ENCODE results near the gene TACSTD2. TPM values are rescaled to one million over a fixed set of nuclear protein-coding genes. Genes with fewer than 3 reads are reported as not detected.
"Not testable (repeated sequence)": the region's sequence is repeated elsewhere in the genome, so short reads cannot be mapped to it uniquely, and the experiment has no call there.

The TACSTD2 gene
- total and polyA plus RNA-seq, 3 experiments from 2014 or later, result not detected

DNA sequence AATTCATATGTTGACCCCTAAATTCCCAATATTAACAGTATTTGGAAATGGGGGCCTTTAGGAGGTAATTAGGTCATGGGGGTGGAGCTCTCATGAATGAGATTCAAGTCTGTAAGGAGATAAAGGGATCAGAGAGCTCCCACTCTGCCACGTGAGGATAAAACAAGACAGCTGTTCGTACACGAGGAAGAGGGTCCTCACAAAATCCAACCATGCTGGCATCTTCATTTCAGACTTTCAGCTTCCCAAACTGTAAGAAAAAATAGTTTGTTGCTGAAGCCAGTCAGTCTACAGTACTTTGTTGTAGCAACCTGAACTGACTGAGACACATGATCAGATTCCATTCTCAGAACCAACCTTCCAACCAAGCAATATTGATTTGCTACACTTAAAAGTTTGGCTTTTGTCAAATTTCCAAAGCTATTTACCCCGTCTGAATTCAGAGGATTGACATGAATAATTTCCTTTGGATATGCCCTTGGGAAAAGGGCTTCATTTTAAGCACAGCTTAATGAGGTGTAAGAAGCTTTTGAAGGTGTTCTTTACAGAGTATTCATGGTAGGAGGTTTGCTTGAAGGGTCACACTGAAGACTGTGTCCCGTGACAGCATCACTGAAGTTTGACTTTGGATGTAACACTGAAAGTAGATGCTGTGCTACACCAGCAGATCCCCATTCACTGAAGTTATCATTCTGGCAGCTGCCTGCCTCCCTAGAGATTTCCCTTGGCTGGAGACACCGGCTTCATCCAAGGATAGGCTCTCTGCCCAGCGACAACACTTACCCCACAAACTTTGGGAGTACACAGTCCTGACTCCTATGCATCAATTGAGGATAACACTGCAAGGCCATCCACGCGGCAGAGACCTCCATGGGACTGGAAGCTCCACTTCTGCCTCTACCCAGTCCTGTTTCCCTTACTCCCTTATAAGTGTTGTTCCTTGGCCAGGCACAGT, 25.6 kb downstream of the TACSTD2 start:
- Histone ChIP-seq H3K27me3 (ENCODE audit: insufficient read depth, low read length, poor library complexity, severe bottlenecking) (no peaks in the 10 kb centered on the region), H3K36me3 (ENCODE audit: insufficient read depth, low read length) (no peaks in the 10 kb centered on the region), H3K4me3 (ENCODE audit: low read length) (no peak overlapping the region), H3K4me1 (ENCODE audit: insufficient read depth, low read length) (no peaks in the 10 kb centered on the region), H3K9me3 (ENCODE audit: low read length) (no peaks in the 10 kb centered on the region), H3K27ac (ENCODE audit: low read depth, low read length) (no peak overlapping the region)
- no peak overlapping the region for H3K27ac Mint-ChIP-seq
- peaks cover 4 to 7% (median 6%) of the 10 kb centered on the region in 3 donors for H3K4me1 Mint-ChIP-seq
- POLR2A ChIA-PET, result no interaction called here
- peaks cover 0 to 2% (median 0%) of the 10 kb centered on the region in 3 donors for H3K36me3 Mint-ChIP-seq
- no peak for DNase-seq
- no peaks in the 10 kb centered on the region for H3K9me3 Mint-ChIP-seq
- CTCF ChIA-PET, result interaction anchor here (0.6 to 1.4 kb wide), 3 partner anchors 36 to 1720 kb away, joined by 3 to 6 read pairs (median 5); no protein-coding TSS in a partner anchor
- H3K27me3 Mint-ChIP-seq, result peaks cover 15 to 31% of the 10 kb centered on the region in 2 donors
- H3K4me3 Mint-ChIP-seq, result no peak overlapping the region

DNA sequence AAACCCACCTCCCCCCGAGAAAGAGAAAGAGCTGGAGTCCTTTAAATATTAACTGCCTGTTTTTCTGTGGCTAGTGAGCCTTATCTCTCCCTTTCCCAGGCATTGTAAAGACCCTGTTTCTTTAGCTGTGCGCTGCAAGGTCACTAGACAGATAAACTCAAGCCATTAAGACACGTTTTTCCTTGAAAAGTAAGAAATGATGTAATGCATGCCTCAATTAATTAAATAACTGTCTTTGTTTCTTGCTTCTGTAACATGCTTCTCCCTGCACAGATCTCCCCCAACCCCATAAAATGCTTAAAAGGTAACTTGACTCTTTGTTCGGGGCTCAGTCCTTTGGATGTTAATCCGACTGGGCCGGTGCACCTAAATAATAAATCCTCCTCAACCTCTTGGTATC, 27.8 kb downstream of the TACSTD2 start:
- H3K27ac Mint-ChIP-seq, result peak overlapping the region in 1 of 8 donors; percentile 53
- H3K4me1 Mint-ChIP-seq, result peaks cover 18 to 24% (median 21%) of the 10 kb centered on the region in 3 donors
- POLR2A ChIA-PET; H3K4me3 ChIP-seq (ENCODE audit: low read length); H3K36me3 Mint-ChIP-seq; H3K27ac ChIP-seq (ENCODE audit: low read depth, low read length); H3K36me3 ChIP-seq (ENCODE audit: insufficient read depth, low read length); H3K9me3 ChIP-seq (ENCODE audit: low read length); H3K27me3 ChIP-seq (ENCODE audit: insufficient read depth, low read length, poor library complexity, severe bottlenecking); DNase-seq; H3K9me3 Mint-ChIP-seq: not testable (repeated sequence)
- CTCF ChIA-PET, result interaction anchor here (0.7 kb wide), 1 partner anchor 33 kb away, joined by 3 read pairs; no protein-coding TSS in a partner anchor
- H3K27me3 Mint-ChIP-seq, result peaks cover 9 to 13% of the 10 kb centered on the region in 2 donors
- peak overlapping the region in 1 of 7 donors; percentile 71 for H3K4me3 Mint-ChIP-seq
- H3K4me1 ChIP-seq (ENCODE audit: insufficient read depth, low read length), result peaks cover 12% of the 10 kb centered on the region

DNA sequence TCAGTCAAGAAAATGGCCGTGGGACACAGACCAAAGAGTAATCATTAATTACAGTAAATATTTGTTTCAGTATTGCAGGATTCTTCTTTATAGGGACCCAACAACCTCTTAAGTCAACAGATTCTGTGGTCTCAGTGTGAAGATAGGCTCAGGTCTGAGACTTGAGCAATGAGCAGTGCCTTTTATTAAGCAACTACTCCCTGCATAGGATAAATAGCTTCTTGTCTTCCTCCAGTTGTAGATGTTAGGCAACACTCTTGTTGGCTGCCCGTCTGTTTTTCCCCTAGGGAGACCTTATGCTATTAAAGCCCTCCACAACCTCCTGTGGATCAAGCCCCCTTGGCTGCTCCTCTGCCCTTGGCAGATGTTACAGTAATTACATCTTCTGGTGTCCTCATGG, 28.7 kb downstream of the TACSTD2 start:
- Mint-ChIP-seq H3K4me3 (peak overlapping the region in 1 of 7 donors; percentile 25), H3K27ac (peak overlapping the region in 2 of 8 donors; percentile 17 to 53), H3K4me1 (peaks cover 19 to 33% (median 26%) of the 10 kb centered on the region in 3 donors), H3K27me3 (peaks cover 7 to 8% of the 10 kb centered on the region in 2 donors), H3K9me3 (no peaks in the 10 kb centered on the region), H3K36me3 (peaks cover 0 to 8% (median 0%) of the 10 kb centered on the region in 3 donors)
- no peaks in the 10 kb centered on the region for H3K27me3 ChIP-seq (ENCODE audit: insufficient read depth, low read length, poor library complexity, severe bottlenecking)
- no peak for DNase-seq
- ChIA-PET CTCF (interaction anchor here (1.1 to 2.2 kb wide), 3 partner anchors 105 to 1717 kb away, joined by 3 to 10 read pairs (median 7); no protein-coding TSS in a partner anchor), POLR2A (no interaction called here)
- no peaks in the 10 kb centered on the region for H3K9me3 ChIP-seq (ENCODE audit: low read length)
- no peak overlapping the region for H3K4me3 ChIP-seq (ENCODE audit: low read length)
- peaks cover 12% of the 10 kb centered on the region for H3K4me1 ChIP-seq (ENCODE audit: insufficient read depth, low read length)
- no peaks in the 10 kb centered on the region for H3K36me3 ChIP-seq (ENCODE audit: insufficient read depth, low read length)
- no peak overlapping the region for H3K27ac ChIP-seq (ENCODE audit: low read depth, low read length)

DNA sequence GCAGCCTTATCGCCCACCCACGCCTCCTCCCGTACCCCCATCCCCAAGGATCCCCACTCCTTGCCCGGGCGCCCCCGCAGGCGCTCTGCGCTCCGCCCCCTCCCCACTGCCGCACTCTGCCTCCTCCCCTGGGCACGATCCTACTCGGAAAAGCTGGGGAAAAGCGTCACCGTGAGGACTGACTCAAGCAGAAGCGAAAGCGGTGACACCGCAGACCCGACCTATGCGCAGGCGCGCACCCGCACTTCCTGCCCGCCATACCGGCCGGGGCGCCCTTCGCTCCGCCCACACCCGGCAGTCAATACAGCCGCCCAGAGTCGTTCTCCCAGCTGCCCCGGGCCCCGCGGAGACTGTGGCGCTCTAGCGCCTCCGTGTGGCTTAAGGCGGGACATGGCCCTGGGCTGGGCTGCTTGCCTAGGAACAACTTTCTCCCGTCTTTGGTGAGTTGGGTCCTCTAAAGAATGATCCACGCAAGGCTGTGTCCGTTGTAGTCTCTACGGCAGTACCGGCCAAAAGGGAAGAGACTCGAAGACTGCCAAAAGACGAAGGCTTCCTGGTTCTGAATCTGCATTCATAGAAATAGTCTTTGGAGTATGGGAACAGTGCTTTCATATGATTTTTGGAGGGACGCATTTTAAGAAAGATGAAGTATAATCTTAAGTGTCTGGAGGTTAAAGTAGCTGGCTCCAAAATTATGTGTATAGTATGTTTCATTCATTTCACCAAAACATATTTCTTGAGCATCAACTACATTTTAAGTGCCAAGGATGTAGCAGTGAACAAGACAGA, 30.3 kb downstream of the TACSTD2 start, which contains the start of gene OMA1:
Gene OMA1, minus strand, starts transcription at position 207 of the 789 bp plus-strand sequence. CDS start 7,432 bp downstream, outside the sequence.
- Mint-ChIP-seq H3K4me3 (peak within 1 kb of the TSS; percentile 91 to 97 (median 94)), H3K27ac (peak within 1 kb of the TSS; percentile 74 to 99 (median 98)), H3K4me1 (peaks cover 23 to 40% (median 34%) of the 10 kb centered on the region in 3 donors), H3K36me3 (peaks cover 0 to 8% (median 0%) of the 10 kb centered on the region in 3 donors), H3K27me3 (peaks cover 0 to 1% of the 10 kb centered on the region in 2 donors), H3K9me3 (no peaks in the 10 kb centered on the region)
- DNase-seq, result peak; percentile 96 to 98 (median 97)
- Histone ChIP-seq H3K9me3 (ENCODE audit: low read length) (no peaks in the 10 kb centered on the region), H3K36me3 (ENCODE audit: insufficient read depth, low read length) (no peaks in the 10 kb centered on the region), H3K27me3 (ENCODE audit: insufficient read depth, low read length, poor library complexity, severe bottlenecking) (no peaks in the 10 kb centered on the region), H3K27ac (ENCODE audit: low read depth, low read length) (peak within 1 kb of the TSS; percentile 92), H3K4me3 (ENCODE audit: low read length) (peak within 1 kb of the TSS; percentile 59), H3K4me1 (ENCODE audit: insufficient read depth, low read length) (peaks cover 12% of the 10 kb centered on the region)
- ChIA-PET POLR2A (interaction anchor here (0.6 to 1.4 kb wide), 3 partner anchors 32 to 270 kb away, joined by 3 to 5 read pairs (median 3); partner anchors contain the start of gene JUN), CTCF (interaction anchor here (1.0 to 2.2 kb wide), 7 partner anchors 8 to 1715 kb away, joined by 3 to 38 read pairs (median 6); no protein-coding TSS in a partner anchor)

GRCh38 chr1:58545591-58546519, 31.2 kb downstream of the TACSTD2 start:
- Mint-ChIP-seq H3K27ac (peak overlapping the region; percentile 74 to 99 (median 98)), H3K4me1 (peaks cover 23 to 45% (median 36%) of the 10 kb centered on the region in 3 donors), H3K36me3 (peaks cover 0 to 8% (median 0%) of the 10 kb centered on the region in 3 donors), H3K27me3 (no peaks in the 10 kb centered on the region), H3K9me3 (no peaks in the 10 kb centered on the region), H3K4me3 (peak overlapping the region; percentile 91 to 97 (median 94))
- no peaks in the 10 kb centered on the region for H3K9me3 ChIP-seq (ENCODE audit: low read length)
- DNase-seq, result peak; percentile 71 to 88 (median 77)
- CTCF ChIA-PET, result interaction anchor here (1.0 to 2.2 kb wide), 8 partner anchors 7 to 1715 kb away, joined by 3 to 38 read pairs (median 5); no protein-coding TSS in a partner anchor
- POLR2A ChIA-PET, result interaction anchor here (1.4 kb wide), 1 partner anchor 31 kb away, joined by 5 read pairs; no protein-coding TSS in a partner anchor
- peak overlapping the region; percentile 92 for H3K27ac ChIP-seq (ENCODE audit: low read depth, low read length)
- H3K36me3 ChIP-seq (ENCODE audit: insufficient read depth, low read length), result no peaks in the 10 kb centered on the region
- H3K4me1 ChIP-seq (ENCODE audit: insufficient read depth, low read length), result peaks cover 12% of the 10 kb centered on the region
- H3K4me3 ChIP-seq (ENCODE audit: low read length), result peak overlapping the region; percentile 59
- H3K27me3 ChIP-seq (ENCODE audit: insufficient read depth, low read length, poor library complexity, severe bottlenecking), result no peaks in the 10 kb centered on the region

- Histone ChIP-seq H3K36me3 (ENCODE audit: insufficient read depth, low read length) (no peaks in the 10 kb centered on the region), H3K27ac (ENCODE audit: low read depth, low read length) (no peak overlapping the region), H3K27me3 (ENCODE audit: insufficient read depth, low read length, poor library complexity, severe bottlenecking) (no peaks in the 10 kb centered on the region), H3K9me3 (ENCODE audit: low read length) (no peaks in the 10 kb centered on the region), H3K4me1 (ENCODE audit: insufficient read depth, low read length) (peaks cover 12% of the 10 kb centered on the region), H3K4me3 (ENCODE audit: low read length) (no peak overlapping the region)
- CTCF ChIA-PET, result interaction anchor here (1.7 to 1.9 kb wide), 2 partner anchors 28 to 109 kb away, joined by 5 to 13 read pairs; no protein-coding TSS in a partner anchor
- peak overlapping the region in 4 of 8 donors; percentile 25 to 51 (median 32) for H3K27ac Mint-ChIP-seq
- peak overlapping the region in 1 of 7 donors; percentile 43 for H3K4me3 Mint-ChIP-seq
- H3K4me1 Mint-ChIP-seq, result peaks cover 23 to 51% (median 36%) of the 10 kb centered on the region in 3 donors
- DNase-seq, result no peak
- no peaks in the 10 kb centered on the region for H3K27me3 Mint-ChIP-seq
- H3K9me3 Mint-ChIP-seq, result no peaks in the 10 kb centered on the region
- H3K36me3 Mint-ChIP-seq, result peaks cover 0 to 14% (median 3%) of the 10 kb centered on the region in 3 donors
- POLR2A ChIA-PET, result interaction anchor here (0.7 kb wide), 1 partner anchor 850 kb away, joined by 4 read pairs; no protein-coding TSS in a partner anchor
Observed at GRCh38 chr1:58543260-58543659, 33.8 kb downstream of the TACSTD2 start.
